Cardiac fibroblast (primary cell): ENCODE results near the gene DKKL1.

Experiments
- DNase-seq, 2 donors: peaks; one replicate each; pipeline versions ENCODE4 v3.0.0 to v3.0.0-alpha.2; 2010; ENCODE audit warnings: low read depth in 2 of 2
- H3K4me3 ChIP-seq, 2 donors: replicated peaks in 1 of 2; 1 replicate in 1 of 2; 2 replicates in 1 of 2; pipeline ENCODE4 v1.5.1; 2011; ENCODE audit warnings: low read depth in 2 of 2, low read length in 2 of 2, mild to moderate bottlenecking in 2 of 2, moderate library complexity in 1 of 2
- CTCF ChIP-seq: IDR thresholded peaks from one replicate; pipeline ENCODE4 v1.5.1; 2011; ENCODE audit warnings: low read depth, mild to moderate bottlenecking, low read length, inconsistent platforms

The DKKL1 gene

DNA sequence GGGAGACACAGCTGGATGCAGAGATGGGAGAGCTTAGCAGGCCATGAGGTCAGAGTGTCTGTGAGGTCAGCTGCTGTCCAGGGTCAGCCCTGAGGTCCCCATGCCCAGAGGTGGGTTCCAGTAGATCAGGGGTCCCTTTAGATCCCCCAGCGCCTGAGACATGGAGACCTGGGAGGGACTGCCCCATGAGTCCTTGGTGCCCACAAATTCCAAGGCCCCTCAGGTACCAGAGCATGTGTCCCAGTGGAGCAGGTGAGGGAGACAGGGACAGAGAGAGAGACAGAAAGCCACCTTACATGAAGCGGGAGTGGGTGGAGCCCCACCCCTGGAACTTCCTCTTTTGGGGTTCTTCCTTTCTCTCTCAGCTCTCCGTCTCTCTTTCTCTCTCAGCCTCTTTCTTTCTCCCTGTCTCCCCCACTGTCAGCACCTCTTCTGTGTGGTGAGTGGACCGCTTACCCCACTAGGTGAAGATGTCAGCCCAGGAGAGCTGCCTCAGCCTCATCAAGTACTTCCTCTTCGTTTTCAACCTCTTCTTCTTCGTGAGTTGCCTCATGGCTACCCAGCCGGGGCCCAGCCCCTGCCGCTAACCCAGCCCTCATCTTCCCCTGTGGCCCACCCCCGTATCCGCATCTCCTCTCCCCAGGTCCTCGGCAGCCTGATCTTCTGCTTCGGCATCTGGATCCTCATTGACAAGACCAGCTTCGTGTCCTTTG is 28.4 kb upstream of the DKKL1 start, which contains the start of gene CD37:
Gene CD37 (plus strand): TSS at position 336 of the 713 bp plus-strand sequence. CDS start 135 bp downstream, at position 471.
- DNase-seq, result no peak
- TF ChIP-seq CTCF, result no peak
- no peak within 1 kb of the TSS for H3K4me3 ChIP-seq

- no peak for DNase-seq
- TF ChIP-seq CTCF, result no peak
- no peak overlapping the region for H3K4me3 ChIP-seq
Measured at GRCh38 chr19:49335784-49336481, 27.7 kb upstream of the DKKL1 start.

DNA sequence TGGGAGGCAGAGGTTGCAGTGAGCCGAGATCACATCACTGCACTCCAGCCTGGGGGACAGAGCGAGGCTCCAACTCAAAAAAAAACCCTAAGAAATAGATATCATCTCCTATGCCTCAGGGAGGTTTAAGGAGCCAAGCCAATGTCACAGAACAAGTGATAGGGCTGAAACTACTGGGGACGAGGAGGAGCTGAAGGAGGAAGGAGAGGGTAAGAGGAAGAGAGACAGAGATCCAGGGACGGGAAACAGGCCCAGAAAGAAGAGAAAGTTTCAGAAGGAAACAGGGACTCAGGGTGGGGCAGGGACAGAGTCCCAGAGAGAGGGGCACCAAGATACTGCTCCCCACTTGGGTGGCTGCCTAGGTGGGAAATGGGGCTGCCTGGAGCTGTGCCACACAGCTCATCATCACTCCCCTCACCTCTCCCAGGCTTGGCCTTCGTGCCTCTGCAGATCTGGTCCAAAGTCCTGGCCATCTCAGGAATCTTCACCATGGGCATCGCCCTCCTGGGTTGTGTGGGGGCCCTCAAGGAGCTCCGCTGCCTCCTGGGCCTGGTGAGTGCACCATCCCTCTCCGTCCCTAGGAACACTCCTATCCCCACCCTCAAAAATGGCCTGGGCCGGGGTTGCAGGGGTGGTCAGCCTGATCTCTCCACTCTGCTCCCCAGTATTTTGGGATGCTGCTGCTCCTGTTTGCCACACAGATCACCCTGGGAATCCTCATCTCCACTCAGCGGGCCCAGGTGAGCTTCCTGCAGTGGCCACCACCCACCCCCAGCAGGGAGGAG is 27.0 kb upstream of the DKKL1 start:
- DNase-seq, result no peak
- H3K4me3 ChIP-seq, result no peak overlapping the region
- no peak for TF ChIP-seq CTCF

DNA sequence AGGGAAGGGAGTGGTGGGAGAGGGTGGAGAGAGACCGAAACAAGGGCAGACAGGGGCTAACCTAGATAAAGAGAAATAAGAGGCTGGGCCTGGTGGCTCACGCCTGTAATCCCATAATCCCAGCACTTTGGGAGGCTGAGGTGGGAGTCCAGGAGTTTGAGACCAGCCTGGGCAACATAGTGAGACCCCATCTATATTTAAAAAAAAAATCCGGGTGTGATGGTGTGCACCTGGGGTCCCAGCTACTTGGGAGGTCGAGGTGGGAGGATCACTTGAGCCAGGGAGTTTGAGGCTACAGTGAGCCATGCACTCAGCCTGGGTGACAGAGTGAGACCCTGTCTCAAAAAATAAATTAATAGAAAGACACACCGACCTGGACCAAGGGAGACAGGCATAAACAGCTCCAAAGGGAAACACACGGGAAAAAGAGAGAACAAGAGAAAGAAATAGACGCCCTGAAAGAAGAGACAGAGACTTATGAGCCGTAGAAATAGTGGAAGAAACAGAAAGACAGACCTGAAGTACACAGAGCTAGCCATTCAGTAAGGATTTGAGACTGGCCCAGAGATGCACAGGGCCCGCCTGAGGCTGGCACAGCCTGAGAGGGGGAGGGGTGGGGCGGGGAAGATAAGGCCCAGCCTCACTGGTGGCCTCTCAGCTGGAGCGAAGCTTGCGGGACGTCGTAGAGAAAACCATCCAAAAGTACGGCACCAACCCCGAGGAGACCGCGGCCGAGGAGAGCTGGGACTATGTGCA is 26.2 kb upstream of the DKKL1 start:
- no peak for DNase-seq
- H3K4me3 ChIP-seq, result no peak overlapping the region
- TF ChIP-seq CTCF, result no peak

DNA sequence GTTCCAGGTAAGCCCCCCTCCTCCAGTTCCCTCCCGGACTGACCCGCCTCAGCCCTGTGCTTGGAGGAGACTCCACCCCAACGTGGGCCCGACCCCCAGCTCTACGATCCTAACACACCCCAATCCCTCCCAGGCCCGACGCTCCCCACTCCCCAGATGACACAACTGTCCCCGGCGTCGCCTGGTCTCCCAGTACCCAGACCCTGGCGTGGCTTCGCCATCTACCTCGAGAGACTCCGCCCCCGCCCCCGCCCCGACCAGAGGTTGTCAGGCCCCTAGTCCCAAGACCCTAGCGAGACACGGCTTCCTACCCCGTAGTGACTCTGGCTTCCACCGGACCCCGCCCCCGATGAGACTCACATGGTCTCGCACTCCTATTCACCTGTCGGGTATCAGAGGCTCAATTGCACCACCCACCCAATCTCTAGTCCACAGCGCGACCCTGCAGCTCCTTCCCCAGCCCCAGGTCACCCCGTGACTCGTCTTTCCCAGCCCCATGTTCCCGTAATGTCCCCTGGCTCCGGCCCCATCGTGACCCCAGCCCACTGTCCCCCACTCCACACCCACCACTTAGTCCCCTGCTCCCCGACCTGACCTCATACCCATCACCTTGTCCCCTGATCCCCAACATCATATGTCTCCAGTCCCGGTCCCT is 25.5 kb upstream of the DKKL1 start:
- no peak for TF ChIP-seq CTCF
- no peak for DNase-seq
- H3K4me3 ChIP-seq, result peak overlapping the region in 1 of 2 donors; percentile 15
